GM23338 (cell line): ENCODE measurements around the gene ELL2. TPM values are rescaled to one million over a fixed set of nuclear protein-coding genes. Genes with fewer than 3 reads are reported as not detected.

Experiments used
- ATAC-seq: fragments of 200-7000 bp; cut with Tn5 transposase; 3 replicates; pipeline ENCODE4 v1.9.1; 2020
- DNase-seq: peaks from one replicate; pipeline ENCODE4 v3.0.0-alpha.2; 2015; ENCODE audit warnings: low spot score
- H2AFZ ChIP-seq: fragments of 200-600 bp; sonication (generic); 2 replicates; pipeline ENCODE4 v1.8.0; 2016; ENCODE audit warnings: antibody characterized with exemption, mild to moderate bottlenecking, moderate library complexity
- H3F3A ChIP-seq: fragments of 200-600 bp; sonication (generic); replicated peaks from 2 replicates; pipeline ENCODE4 v1.8.0; 2017; ENCODE audit warnings: antibody characterized with exemption, mixed run types, low read depth
- H3K27ac ChIP-seq: fragments of 200-600 bp; sonication (generic); 2 replicates; pipeline ENCODE4 v1.6.1; 2016; ENCODE audit warnings: low read depth
- H3K27me3 ChIP-seq: fragments of 200-600 bp; sonication (generic); 2 replicates; pipeline ENCODE4 v1.8.0; 2016; ENCODE audit warnings: mild to moderate bottlenecking, mixed run types, moderate library complexity; ENCODE audit not compliant: insufficient read depth
- H3K36me3 ChIP-seq: fragments of 200-600 bp; sonication (generic); 2 replicates; pipeline ENCODE4 v1.8.0; 2016; ENCODE audit warnings: mild to moderate bottlenecking; ENCODE audit not compliant: insufficient read depth
- H3K4me1 ChIP-seq: fragments of 200-600 bp; sonication (generic); 2 replicates; pipeline ENCODE4 v1.8.0; 2016; ENCODE audit warnings: mild to moderate bottlenecking, moderate library complexity; ENCODE audit not compliant: insufficient read depth
- H3K4me2 ChIP-seq: fragments of 200-600 bp; sonication (generic); 2 replicates; pipeline ENCODE4 v1.7.1; 2017; ENCODE audit warnings: mixed run types
- H3K4me3 ChIP-seq: fragments of 200-600 bp; sonication (generic); 2 replicates; pipeline ENCODE4 v1.6.1; 2016; ENCODE audit warnings: mixed run types
- H3K79me2 ChIP-seq: fragments of 200-600 bp; sonication (generic); replicated peaks from 2 replicates; pipeline ENCODE4 v1.8.0; 2017; ENCODE audit warnings: mild to moderate bottlenecking; ENCODE audit not compliant: insufficient read depth
- H3K9me2 ChIP-seq: fragments of 200-600 bp; sonication (generic); 2 replicates; pipeline ENCODE4 v1.8.0; 2017; ENCODE audit not compliant: insufficient read depth
- H4K20me1 ChIP-seq: fragments of 200-600 bp; sonication (generic); replicated peaks from 2 replicates; pipeline ENCODE4 v1.8.0; 2017; ENCODE audit warnings: mild to moderate bottlenecking; ENCODE audit not compliant: insufficient read depth
- H3K27ac Mint-ChIP-seq: 2 replicates; pipeline ENCODE4 v1.8.0; 2020; ENCODE audit warnings: inconsistent platforms, mild to moderate bottlenecking, moderate library complexity, mixed read lengths
- H3K27me3 Mint-ChIP-seq: 3 replicates; pipeline ENCODE4 v1.8.0; 2022; ENCODE audit warnings: low read depth, mild to moderate bottlenecking, moderate library complexity, mixed read lengths, inconsistent platforms; ENCODE audit not compliant: insufficient read depth, poor library complexity
- H3K36me3 Mint-ChIP-seq: 3 replicates; pipeline ENCODE4 v1.8.0; 2021; ENCODE audit warnings: low read depth, mild to moderate bottlenecking, inconsistent platforms, moderate library complexity, mixed read lengths
- H3K4me1 Mint-ChIP-seq: 3 replicates; pipeline ENCODE4 v1.8.0; 2020; ENCODE audit warnings: mild to moderate bottlenecking, inconsistent platforms, mixed read lengths
- H3K4me3 Mint-ChIP-seq: 3 replicates; pipeline ENCODE4 v1.8.0; 2021; ENCODE audit warnings: moderate library complexity, mild to moderate bottlenecking, inconsistent platforms, mixed read lengths
- H3K9me3 Mint-ChIP-seq: 3 replicates; pipeline ENCODE4 v1.8.0; 2020; ENCODE audit warnings: moderate library complexity, mild to moderate bottlenecking, inconsistent platforms, mixed read lengths
- CREB1 ChIP-seq: fragments of 250-450 bp; sonication (Bioruptor Pico); IDR thresholded peaks from 2 replicates; pipeline ENCODE4 v1.5.0; 2020; ENCODE audit warnings: low read depth, mild to moderate bottlenecking, moderate library complexity
- EZH2 ChIP-seq: fragments of 200-600 bp; sonication (generic); IDR thresholded peaks from one replicate; pipeline ENCODE4 v1.8.0; 2017; ENCODE audit warnings: antibody characterized with exemption, mild to moderate bottlenecking, low read depth; ENCODE audit not compliant: unreplicated experiment
- JUNB ChIP-seq: IDR thresholded peaks from one replicate; pipeline ENCODE4 v1.6.1; 2016; ENCODE audit warnings: antibody characterized with exemption; ENCODE audit not compliant: unreplicated experiment
- NANOG ChIP-seq: IDR thresholded peaks from 2 replicates; pipeline ENCODE4 v1.6.1; 2016; ENCODE audit warnings: antibody characterized with exemption, borderline replicate concordance
- POLR2AphosphoS5 ChIP-seq: IDR thresholded peaks from 2 replicates; pipeline ENCODE4 v1.6.1; 2016; ENCODE audit warnings: antibody characterized with exemption, low read depth
- STAT1 ChIP-seq: IDR thresholded peaks from one replicate; pipeline ENCODE4 v1.6.1; 2016; ENCODE audit warnings: antibody characterized with exemption; ENCODE audit not compliant: unreplicated experiment
- ZNF114 ChIP-seq: fragments of 250-450 bp; sonication (Bioruptor Pico); IDR thresholded peaks from 2 replicates; pipeline ENCODE4 v1.5.0; 2020; ENCODE audit warnings: mild to moderate bottlenecking, moderate library complexity
- ZNF331 ChIP-seq: fragments of 250-450 bp; sonication (Bioruptor Pico); IDR thresholded peaks from 2 replicates; pipeline ENCODE4 v1.5.0; 2020; ENCODE audit warnings: low read depth, mild to moderate bottlenecking, moderate library complexity
- polyA plus RNA-seq: library from polyadenylated mRNA; unstranded; fragments of >200 nt; fragmentation: Nextera tagmentation; extraction: Ambion mirVana; gene quantifications from 2 replicates; pipeline ENCODE4 v1.2.1, GENCODE V29; 2016
- total RNA-seq: library from RNA; depleted of rRNA; stranded (reverse); fragments of >200 nt; shearing (Covaris generic); gene quantifications from 2 replicates; pipeline ENCODE4 v1.2.3, GENCODE V29; 2014
- TF ChIP-seq, protein P1 (sequence below), 2 experiments: fragments of 200-600 bp in 1 of 2; sonication (generic) in 1 of 2; conservative IDR thresholded peaks; 2 replicates each; pipeline versions ENCODE4 v1.5.1 to v1.6.1; 2016 to 2017; ENCODE audit warnings: antibody characterized with exemption in 2 of 2, low read depth in 2 of 2, mild to moderate bottlenecking in 2 of 2, moderate library complexity in 1 of 2
- TF ChIP-seq, protein P2 (sequence below): fragments of 250-450 bp; sonication (Bioruptor Pico); IDR thresholded peaks from 2 replicates; pipeline ENCODE4 v1.5.0; 2020; ENCODE audit warnings: mild to moderate bottlenecking, moderate library complexity
- TF ChIP-seq, protein P3 (sequence below): IDR thresholded peaks from one replicate; pipeline ENCODE4 v1.6.1; 2018; ENCODE audit warnings: antibody characterized with exemption; ENCODE audit not compliant: unreplicated experiment
- TF ChIP-seq, protein P4 (sequence below): IDR thresholded peaks from 2 replicates; pipeline ENCODE4 v1.6.1; 2016; ENCODE audit warnings: antibody characterized with exemption

Gene ELL2
- total and polyA plus RNA-seq, 2 experiments from 2014 or later = 7.4 to 32.6 TPM

DNA sequence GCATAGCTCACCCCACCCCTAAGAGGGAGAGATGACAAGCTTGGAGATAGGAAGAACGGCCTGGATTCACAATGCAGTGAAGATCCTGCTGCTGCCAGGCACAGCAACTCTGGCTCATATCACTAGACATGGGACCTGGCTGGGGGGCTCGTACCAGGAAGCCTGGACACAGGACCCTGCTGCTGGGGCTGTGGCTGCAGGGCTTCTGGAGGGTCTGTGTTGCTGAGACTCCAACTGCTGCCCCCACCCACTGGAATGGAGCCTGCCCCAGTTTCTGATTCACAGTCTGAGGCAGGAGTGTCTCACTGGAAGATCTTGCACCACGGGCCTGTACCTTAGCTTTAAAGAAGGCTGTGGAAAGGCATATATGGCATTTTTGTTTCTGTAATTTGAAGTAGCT lies 108.2 kb downstream of the ELL2 start:
- Mint-ChIP-seq H3K4me3 (no peak overlapping the region), H3K27ac (no peak overlapping the region), H3K9me3 (no peaks in the 10 kb centered on the region), H3K36me3 (no peaks in the 10 kb centered on the region), H3K4me1 (peaks cover 5% of the 10 kb centered on the region; the same call in 2 of the 3 replicates), H3K27me3 (no peaks in the 10 kb centered on the region)
- Histone ChIP-seq H2AFZ (no peak overlapping the region), H3K9me2 (no peaks in the 10 kb centered on the region), H3K27me3 (no peaks in the 10 kb centered on the region), H3K36me3 (no peaks in the 10 kb centered on the region), H3K79me2 (no peaks in the 10 kb centered on the region), H3F3A (no peaks in the 10 kb centered on the region), H3K27ac (no peak overlapping the region), H3K4me1 (no peaks in the 10 kb centered on the region), H3K4me2 (no peak overlapping the region), H4K20me1 (no peaks in the 10 kb centered on the region), H3K4me3 (no peak overlapping the region)
- no peak for DNase-seq
- TF ChIP-seq ZNF114 (CRISPR knock-in tag) (no peak), JUNB (no peak), ZNF331 (CRISPR knock-in tag) (no peak), STAT1 (no peak), CREB1 (CRISPR knock-in tag) (no peak), NANOG (no peak), EZH2 (no peak), POLR2AphosphoS5 (no peak)
- TF ChIP-seq, protein P1, sequence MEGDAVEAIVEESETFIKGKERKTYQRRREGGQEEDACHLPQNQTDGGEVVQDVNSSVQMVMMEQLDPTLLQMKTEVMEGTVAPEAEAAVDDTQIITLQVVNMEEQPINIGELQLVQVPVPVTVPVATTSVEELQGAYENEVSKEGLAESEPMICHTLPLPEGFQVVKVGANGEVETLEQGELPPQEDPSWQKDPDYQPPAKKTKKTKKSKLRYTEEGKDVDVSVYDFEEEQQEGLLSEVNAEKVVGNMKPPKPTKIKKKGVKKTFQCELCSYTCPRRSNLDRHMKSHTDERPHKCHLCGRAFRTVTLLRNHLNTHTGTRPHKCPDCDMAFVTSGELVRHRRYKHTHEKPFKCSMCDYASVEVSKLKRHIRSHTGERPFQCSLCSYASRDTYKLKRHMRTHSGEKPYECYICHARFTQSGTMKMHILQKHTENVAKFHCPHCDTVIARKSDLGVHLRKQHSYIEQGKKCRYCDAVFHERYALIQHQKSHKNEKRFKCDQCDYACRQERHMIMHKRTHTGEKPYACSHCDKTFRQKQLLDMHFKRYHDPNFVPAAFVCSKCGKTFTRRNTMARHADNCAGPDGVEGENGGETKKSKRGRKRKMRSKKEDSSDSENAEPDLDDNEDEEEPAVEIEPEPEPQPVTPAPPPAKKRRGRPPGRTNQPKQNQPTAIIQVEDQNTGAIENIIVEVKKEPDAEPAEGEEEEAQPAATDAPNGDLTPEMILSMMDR (conservative IDR thresholded peaks at IDR 0.05; ENCODE audit: low read depth in 2 of 2) = no peak
- TF ChIP-seq, protein P2, sequence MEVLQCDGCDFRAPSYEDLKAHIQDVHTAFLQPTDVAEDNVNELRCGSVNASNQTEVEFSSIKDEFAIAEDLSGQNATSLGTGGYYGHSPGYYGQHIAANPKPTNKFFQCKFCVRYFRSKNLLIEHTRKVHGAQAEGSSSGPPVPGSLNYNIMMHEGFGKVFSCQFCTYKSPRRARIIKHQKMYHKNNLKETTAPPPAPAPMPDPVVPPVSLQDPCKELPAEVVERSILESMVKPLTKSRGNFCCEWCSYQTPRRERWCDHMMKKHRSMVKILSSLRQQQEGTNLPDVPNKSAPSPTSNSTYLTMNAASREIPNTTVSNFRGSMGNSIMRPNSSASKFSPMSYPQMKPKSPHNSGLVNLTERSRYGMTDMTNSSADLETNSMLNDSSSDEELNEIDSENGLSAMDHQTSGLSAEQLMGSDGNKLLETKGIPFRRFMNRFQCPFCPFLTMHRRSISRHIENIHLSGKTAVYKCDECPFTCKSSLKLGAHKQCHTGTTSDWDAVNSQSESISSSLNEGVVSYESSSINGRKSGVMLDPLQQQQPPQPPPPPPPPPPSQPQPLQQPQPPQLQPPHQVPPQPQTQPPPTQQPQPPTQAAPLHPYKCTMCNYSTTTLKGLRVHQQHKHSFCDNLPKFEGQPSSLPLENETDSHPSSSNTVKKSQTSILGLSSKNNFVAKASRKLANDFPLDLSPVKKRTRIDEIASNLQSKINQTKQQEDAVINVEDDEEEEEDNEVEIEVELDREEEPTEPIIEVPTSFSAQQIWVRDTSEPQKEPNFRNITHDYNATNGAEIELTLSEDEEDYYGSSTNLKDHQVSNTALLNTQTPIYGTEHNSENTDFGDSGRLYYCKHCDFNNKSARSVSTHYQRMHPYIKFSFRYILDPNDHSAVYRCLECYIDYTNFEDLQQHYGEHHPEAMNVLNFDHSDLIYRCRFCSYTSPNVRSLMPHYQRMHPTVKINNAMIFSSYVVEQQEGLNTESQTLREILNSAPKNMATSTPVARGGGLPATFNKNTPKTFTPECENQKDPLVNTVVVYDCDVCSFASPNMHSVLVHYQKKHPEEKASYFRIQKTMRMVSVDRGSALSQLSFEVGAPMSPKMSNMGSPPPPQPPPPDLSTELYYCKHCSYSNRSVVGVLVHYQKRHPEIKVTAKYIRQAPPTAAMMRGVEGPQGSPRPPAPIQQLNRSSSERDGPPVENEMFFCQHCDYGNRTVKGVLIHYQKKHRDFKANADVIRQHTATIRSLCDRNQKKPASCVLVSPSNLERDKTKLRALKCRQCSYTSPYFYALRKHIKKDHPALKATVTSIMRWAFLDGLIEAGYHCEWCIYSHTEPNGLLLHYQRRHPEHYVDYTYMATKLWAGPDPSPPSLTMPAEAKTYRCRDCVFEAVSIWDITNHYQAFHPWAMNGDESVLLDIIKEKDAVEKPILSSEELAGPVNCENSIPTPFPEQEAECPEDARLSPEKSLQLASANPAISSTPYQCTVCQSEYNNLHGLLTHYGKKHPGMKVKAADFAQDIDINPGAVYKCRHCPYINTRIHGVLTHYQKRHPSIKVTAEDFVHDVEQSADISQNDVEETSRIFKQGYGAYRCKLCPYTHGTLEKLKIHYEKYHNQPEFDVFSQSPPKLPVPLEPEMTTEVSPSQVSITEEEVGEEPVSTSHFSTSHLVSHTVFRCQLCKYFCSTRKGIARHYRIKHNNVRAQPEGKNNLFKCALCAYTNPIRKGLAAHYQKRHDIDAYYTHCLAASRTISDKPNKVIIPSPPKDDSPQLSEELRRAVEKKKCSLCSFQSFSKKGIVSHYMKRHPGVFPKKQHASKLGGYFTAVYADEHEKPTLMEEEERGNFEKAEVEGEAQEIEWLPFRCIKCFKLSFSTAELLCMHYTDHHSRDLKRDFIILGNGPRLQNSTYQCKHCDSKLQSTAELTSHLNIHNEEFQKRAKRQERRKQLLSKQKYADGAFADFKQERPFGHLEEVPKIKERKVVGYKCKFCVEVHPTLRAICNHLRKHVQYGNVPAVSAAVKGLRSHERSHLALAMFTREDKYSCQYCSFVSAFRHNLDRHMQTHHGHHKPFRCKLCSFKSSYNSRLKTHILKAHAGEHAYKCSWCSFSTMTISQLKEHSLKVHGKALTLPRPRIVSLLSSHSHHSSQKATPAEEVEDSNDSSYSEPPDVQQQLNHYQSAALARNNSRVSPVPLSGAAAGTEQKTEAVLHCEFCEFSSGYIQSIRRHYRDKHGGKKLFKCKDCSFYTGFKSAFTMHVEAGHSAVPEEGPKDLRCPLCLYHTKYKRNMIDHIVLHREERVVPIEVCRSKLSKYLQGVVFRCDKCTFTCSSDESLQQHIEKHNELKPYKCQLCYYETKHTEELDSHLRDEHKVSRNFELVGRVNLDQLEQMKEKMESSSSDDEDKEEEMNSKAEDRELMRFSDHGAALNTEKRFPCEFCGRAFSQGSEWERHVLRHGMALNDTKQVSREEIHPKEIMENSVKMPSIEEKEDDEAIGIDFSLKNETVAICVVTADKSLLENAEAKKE (CRISPR knock-in tag) = no peak
- TF ChIP-seq, protein P3, sequence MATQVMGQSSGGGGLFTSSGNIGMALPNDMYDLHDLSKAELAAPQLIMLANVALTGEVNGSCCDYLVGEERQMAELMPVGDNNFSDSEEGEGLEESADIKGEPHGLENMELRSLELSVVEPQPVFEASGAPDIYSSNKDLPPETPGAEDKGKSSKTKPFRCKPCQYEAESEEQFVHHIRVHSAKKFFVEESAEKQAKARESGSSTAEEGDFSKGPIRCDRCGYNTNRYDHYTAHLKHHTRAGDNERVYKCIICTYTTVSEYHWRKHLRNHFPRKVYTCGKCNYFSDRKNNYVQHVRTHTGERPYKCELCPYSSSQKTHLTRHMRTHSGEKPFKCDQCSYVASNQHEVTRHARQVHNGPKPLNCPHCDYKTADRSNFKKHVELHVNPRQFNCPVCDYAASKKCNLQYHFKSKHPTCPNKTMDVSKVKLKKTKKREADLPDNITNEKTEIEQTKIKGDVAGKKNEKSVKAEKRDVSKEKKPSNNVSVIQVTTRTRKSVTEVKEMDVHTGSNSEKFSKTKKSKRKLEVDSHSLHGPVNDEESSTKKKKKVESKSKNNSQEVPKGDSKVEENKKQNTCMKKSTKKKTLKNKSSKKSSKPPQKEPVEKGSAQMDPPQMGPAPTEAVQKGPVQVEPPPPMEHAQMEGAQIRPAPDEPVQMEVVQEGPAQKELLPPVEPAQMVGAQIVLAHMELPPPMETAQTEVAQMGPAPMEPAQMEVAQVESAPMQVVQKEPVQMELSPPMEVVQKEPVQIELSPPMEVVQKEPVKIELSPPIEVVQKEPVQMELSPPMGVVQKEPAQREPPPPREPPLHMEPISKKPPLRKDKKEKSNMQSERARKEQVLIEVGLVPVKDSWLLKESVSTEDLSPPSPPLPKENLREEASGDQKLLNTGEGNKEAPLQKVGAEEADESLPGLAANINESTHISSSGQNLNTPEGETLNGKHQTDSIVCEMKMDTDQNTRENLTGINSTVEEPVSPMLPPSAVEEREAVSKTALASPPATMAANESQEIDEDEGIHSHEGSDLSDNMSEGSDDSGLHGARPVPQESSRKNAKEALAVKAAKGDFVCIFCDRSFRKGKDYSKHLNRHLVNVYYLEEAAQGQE = no peak
- TF ChIP-seq, protein P4, sequence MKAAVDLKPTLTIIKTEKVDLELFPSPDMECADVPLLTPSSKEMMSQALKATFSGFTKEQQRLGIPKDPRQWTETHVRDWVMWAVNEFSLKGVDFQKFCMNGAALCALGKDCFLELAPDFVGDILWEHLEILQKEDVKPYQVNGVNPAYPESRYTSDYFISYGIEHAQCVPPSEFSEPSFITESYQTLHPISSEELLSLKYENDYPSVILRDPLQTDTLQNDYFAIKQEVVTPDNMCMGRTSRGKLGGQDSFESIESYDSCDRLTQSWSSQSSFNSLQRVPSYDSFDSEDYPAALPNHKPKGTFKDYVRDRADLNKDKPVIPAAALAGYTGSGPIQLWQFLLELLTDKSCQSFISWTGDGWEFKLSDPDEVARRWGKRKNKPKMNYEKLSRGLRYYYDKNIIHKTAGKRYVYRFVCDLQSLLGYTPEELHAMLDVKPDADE = no peak
- no peak for ATAC-seq
